Daoy (cell line): ENCODE data around the gene PIGQ. TPM values are rescaled to one million over a fixed set of nuclear protein-coding genes. Genes with fewer than 3 reads are reported as not detected.

Experiments used
- DNase-seq: peaks from one replicate; pipeline ENCODE4 v3.0.0-alpha.2; 2015; ENCODE audit warnings: low read depth
- total RNA-seq: library from RNA; depleted of rRNA; stranded (reverse); fragments of >200 nt; shearing (Covaris generic); gene quantifications from 2 replicates; pipeline ENCODE4 v1.2.3, GENCODE V29; 2014

Gene PIGQ
- total RNA-seq, 1 experiment from 2014 or later = 16.3 TPM

- no peak for DNase-seq
Observed at GRCh38 chr16:567373-568256, 2.2 kb upstream of the PIGQ start.

DNA sequence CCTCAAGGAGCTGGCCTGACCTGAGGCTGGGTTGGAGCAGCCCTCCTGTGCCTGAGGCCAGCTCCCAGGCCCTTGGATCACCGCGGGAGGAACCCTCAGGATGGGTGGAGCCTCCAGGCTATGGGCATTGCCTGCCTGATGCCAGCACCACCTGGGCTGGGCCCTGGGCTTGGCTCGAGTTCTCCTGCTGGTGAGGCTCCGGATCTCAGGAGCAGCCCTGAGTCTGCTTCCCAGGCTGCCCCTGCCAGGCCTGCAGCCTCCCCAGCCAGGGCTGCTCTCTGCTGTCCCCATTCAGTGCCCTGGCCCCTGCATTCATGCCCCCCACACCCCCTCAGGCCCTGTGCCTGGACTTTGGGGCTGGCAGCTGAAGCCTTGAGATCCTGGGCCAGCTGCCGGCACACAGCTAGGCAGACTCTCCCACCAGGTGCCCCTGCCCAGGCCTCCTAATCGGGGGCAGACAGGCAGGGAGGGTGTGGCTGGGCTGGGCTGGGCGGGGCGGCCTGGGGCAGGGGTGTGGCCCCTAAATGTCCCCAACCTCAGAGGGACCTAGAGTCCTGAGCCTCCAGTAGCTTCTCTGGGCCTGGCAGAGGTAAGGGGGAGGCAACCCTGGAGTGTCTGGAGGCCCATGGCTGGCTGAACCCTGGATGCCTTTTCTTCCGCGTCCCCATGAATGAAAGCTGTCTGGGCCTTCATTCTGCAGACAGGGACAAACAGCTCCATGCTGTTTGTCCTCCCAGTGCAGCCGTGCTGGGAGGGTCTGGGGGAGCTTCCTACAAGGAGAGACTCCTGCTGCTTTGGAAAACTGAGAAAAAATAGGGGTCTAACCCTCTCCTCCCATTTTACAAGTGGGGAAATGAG lies 1.1 kb upstream of the PIGQ start:
- DNase-seq = no peak

GRCh38 chr16:572865-573650 lies 3.3 kb downstream of the PIGQ start:
- no peak for DNase-seq

DNA sequence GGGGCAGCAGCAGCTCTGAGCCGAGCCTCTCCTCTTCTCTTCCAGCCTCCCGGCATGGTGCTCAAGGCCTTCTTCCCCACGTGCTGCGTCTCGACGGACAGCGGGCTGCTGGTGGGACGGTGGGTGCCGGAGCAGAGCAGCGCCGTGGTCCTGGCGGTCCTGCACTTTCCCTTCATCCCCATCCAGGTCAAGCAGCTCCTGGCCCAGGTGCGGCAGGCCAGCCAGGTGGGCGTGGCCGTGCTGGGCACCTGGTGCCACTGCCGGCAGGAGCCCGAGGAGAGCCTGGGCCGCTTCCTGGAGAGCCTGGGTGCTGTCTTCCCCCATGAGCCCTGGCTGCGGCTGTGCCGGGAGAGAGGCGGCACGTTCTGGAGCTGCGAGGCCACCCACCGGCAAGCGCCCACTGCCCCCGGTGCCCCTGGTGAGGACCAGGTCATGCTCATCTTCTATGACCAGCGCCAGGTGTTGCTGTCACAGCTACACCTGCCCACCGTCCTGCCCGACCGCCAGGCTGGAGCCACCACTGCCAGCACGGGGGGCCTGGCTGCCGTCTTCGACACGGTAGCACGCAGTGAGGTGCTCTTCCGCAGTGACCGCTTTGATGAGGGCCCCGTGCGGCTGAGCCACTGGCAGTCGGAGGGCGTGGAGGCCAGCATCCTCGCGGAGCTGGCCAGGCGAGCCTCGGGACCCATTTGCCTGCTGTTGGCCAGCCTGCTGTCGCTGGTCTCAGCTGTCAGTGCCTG lies 4.4 kb downstream of the PIGQ start:
- no peak for DNase-seq

DNA sequence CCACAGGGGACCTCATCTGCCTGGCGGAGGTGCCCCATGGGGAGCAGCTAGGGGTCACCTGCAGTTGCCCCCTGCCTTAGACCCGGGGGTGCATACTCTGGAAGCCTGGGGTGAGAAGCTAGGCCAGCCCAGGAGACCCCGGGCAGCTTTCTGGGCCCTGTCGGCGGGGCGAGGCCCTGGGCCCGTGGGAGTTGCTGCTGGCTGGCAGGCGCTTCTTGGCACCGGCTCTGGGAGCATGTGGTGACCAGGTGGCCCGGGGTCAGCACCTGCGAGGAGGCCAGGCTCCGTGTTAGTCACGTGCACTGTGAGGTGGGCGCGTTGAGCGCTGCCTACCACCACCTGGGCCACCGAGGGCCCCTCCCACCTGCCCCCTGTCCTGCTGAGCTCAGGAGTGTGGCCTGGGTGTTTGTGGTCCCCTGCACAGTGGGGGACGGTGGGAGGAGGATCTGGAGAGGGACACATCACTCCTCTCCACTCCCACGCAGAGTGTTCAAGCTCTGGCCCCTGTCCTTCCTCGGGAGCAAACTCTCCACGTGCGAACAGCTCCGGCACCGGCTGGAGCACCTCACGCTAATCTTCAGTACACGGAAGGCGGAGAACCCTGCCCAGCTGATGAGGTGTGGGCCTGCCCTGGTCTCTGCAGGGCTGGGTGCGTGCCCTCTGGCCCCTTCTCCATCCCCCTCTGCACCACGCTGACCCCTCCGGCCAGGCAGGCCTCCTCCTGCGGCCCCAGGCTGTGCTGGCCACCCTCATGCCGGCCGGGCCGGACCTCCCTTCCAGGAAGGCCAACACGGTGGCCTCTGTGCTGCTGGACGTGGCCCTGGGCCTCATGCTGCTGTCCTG lies 5.8 kb downstream of the PIGQ start:
- no peak for DNase-seq

DNA sequence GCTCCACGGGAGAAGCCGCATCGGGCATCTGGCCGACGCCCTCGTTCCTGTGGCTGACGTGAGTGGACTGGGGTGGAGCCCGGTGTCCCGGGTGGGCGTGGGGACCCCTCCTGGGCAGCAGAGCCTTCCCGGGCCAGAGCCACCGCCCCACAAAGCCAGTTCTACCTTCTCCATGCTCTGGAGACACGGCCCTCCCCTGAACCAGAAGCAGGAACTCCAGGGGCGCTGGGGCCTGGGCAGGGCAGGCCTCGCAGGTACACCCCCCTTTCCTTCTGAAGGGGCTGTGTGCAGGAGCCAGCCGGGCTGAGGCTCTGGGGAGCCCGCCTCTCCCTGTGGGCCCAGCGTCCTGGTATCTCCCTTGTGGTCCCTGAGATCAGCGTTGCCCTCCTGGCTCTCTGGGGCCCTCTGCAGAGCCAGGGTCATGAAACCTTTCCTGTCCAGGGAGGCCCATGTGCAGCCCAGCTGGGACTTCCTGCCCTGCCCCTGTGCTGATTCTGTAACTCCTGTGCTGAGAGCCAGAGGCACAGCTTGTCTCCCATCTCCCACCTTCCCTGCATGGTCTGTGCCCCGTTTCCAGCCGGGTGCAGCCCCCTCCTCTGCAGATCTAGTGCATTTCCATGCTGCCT lies 6.5 kb downstream of the PIGQ start:
- no peak for DNase-seq

DNA sequence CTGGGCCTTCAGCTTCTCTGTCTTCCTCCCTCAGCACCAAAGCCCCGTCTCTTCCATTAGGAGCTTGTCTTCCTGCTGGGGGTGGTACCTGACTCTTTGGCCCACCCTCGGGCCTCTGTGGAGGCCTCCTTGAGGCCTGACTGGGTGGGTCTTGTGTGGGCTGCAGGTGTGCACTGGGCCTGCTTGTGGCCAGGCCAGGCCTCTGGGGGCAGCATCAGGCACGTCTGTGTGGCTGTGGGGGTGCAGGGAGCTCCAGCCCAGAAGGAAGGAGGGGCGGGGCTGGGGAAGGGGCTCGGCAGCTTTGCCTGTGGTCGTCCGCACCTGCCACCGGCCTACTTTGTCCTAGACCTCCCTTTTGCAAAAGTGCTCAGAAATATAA lies 7.0 kb downstream of the PIGQ start:
- no peak for DNase-seq

GRCh38 chr16:577796-578195 lies 8.0 kb downstream of the PIGQ start:
- no peak for DNase-seq

DNA sequence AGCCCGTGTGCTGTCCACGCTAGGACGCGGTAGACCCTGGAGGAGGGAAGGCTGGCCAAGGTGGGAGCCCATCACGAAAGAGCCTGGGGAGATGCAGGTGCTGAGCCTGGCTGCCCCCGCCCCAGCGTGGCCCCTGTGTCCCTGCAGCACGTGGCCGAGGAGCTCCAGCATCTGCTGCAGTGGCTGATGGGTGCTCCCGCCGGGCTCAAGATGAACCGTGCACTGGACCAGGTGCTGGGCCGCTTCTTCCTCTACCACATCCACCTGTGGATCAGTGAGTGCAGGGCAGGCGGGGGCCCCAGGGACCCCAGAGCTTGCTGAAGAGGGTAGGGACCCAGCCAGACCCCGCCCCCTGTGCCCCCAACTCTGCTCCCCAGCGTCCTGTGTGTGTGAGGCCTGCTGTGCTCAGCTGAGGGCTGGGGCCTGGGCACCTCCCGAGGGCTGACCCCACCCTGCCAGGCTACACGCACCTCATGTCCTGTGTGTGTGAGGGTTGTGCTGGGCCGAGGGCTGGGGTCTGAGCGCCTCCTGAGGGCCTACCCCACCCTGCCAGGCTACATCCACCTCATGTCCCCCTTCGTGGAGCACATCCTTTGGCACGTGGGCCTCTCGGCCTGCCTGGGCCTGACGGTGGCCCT lies 8.6 kb downstream of the PIGQ start:
- DNase-seq = no peak

DNA sequence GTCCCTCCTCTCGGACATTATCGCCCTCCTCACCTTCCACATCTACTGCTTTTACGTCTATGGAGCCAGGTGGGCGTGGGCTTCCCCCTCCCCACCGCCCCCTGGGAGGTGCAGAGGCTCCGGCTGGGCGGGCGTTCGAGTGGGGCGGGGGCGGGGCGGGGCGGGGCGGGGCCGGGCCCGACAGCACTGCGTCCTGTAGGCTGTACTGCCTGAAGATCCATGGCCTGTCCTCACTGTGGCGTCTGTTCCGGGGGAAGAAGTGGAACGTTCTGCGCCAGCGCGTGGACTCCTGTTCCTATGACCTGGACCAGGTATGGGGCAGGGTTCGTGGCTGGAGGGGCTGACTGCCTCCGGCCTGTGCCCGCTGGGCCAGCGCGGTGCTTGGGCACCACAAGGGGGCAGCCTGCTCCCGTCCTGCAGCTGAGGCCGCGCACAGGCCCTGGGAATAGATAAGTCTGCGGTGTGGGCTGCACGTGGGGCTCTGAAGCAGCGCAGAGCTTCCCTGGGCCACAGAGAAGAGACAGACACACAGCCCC lies 9.2 kb downstream of the PIGQ start:
- peak; percentile 78 for DNase-seq

GRCh38 chr16:580141-580945 lies 10.6 kb downstream of the PIGQ start:
- no peak for DNase-seq

- DNase-seq = no peak
Observed at GRCh38 chr16:580946-581498, 11.3 kb downstream of the PIGQ start.

DNA sequence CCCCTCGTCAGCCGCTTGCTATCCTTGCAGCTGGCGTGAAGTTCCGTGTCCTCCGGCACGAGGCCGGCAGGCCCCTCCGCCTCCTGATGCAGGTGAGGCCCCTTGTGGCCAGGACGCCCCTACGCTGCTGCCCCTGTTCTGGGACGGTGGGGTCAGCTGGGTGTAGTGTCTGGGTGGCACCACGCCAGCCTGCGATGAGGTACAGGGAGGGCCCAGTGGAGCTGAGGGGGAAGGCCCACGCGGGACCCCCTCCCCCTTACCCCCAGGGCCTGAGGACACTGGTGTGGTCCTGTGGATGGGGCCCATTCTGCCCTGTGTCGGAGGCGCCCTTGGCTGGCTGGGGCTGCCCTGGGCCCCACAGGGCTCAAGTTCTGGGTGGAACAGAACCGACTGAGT lies 12.4 kb downstream of the PIGQ start:
- no peak for DNase-seq

- DNase-seq = no peak
Observed at GRCh38 chr16:582614-583331, 13.0 kb downstream of the PIGQ start.

DNA sequence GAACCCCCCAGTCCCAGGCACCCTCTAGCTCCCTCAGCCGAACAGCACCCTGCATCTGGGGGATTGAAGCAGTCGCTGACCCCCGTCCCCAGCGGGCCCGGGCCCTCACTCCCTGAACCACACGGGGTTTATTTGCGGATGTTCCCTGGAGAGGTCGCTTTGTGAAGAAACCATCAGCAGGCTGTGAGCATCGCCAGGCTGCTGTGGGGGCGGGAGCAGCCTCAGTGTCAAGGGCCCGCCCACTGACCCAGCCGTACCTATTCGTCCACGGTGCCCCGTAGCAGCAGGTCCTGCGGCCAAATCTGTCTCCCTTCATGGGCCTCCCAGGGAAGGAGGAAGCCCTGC lies 13.7 kb downstream of the PIGQ start:
- DNase-seq = no peak

GRCh38 chr16:583815-584591 lies 14.2 kb downstream of the PIGQ start:
- no peak for DNase-seq

GRCh38 chr16:585351-585750 lies 15.6 kb downstream of the PIGQ start:
- DNase-seq = no peak
